ENCODE measurements around the gene MMS19.
A peak's percentile ranks its signal among the peaks of the same experiment; 100 is the strongest.
"Not testable (repeated sequence)": the region's sequence is repeated elsewhere in the genome, so short reads cannot be mapped to it uniquely, and the experiment has no call there.

MMS19 gene

DNA sequence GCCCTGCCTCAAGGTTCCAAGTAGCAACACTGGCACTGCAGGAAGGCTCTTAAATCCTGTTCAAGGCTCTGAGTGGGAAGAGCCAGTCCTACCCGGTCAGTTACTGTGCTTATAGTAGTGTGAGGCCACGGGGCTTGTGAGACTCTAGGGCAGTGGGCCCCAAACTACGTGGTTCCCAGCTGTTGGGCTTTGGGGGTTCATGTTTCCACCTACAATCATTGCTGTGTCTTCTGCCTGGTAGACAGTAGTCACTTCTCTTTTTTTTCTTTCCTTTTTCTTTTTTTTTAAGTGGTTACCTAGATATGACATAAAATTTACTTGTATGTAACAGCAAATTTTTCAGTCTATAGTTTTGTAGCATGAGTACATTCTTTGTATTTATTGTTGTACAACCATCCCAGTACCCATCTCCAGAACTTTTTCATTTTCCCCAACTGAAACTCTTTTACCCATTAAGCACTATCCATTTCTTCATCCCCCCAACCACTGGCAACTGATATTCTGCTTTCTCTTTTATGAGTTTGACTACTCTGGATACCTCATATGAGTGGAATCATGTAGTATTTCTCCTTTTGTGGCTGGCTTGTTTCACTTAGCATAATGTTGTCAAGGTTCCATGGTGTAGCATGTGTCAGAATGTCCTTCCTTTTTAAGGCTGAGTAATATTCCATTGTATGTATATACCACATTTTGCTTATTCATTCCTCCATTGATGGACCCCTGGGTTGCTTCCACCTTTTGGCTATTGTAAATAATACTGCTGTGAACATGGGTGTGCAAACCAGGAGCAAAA, 8.2 kb upstream of the MMS19 start:
- DNase-seq (ENCODE audit: low read depth in 2 of 2) = no peak

DNA sequence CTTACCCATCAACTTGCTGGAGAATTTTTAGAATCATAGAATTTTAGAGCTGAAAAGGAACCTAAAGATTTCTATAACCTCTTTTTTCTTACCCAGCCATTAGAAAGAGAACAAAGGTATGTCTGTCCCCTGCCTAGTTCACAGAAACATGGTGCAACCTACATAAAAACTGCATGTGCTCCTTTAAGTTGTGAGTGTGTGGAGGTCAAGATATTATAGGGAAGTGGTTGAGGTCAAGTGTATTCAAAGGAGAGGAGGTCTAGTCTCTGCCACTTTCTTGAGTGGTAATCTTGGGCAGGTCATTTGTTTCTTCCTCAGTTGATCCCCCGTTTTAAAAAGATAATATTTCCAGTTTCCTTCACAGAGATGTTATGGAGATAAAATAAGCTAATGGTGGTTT, 6.9 kb upstream of the MMS19 start:
- no peak for DNase-seq (ENCODE audit: low read depth in 2 of 2)

DNA sequence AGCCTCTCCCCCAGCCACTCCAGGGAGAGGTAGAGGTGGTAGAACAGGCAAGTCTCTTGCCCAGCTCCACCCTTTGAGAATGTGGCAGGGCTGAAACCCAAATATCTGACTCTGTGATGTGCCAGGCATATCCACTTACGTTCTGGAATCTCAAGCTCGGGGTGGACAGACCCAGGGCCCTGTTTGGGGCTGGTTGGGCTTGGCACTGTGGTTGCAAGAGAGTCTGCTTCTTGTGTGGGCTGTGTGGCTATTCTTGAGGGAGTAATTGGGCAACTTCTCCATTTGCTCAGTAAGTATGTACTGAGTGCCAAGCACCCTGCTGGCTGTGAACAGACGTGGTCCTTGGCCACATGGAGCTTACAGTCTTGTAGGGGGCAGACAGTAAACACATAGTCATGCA, 5.2 kb upstream of the MMS19 start:
- no peak for DNase-seq (ENCODE audit: low read depth in 2 of 2)

DNA sequence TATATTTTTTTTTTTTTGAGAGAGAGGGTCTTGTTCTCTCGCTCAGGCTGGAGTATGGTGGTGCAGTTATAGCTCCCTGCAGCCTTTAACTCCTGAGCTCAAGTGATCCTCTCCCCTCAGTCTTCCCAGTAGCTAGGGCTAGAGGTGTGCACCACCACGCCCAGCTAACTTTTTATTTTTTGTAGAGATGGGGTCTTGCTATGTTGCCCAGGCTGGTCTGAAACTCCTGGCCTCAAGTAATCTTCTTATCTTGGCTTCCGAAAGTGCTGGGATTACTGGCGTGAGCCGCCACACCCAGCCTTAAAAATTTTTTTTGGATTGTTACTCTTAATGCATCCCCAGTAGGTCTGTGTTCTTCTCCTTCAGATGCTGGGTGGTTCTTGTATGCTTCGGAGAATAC, 4.7 kb upstream of the MMS19 start:
- no peak for DNase-seq (ENCODE audit: low read depth in 2 of 2)

DNA sequence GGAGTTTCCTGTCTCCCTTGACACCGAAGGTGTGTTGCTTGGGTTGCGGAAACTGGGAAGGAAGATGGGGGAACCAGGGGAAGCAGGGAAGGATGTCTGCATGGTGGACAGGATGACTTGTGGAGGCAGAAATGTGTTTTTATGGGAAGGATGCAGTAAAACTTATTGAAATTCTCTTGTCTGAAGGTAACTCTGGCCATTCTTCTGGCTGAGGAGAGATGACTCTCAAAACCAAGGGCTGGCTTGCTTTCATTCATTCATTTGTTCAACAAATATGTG, 2.0 kb upstream of the MMS19 start:
- DNase-seq (ENCODE audit: low read depth in 2 of 2) = no peak

DNA sequence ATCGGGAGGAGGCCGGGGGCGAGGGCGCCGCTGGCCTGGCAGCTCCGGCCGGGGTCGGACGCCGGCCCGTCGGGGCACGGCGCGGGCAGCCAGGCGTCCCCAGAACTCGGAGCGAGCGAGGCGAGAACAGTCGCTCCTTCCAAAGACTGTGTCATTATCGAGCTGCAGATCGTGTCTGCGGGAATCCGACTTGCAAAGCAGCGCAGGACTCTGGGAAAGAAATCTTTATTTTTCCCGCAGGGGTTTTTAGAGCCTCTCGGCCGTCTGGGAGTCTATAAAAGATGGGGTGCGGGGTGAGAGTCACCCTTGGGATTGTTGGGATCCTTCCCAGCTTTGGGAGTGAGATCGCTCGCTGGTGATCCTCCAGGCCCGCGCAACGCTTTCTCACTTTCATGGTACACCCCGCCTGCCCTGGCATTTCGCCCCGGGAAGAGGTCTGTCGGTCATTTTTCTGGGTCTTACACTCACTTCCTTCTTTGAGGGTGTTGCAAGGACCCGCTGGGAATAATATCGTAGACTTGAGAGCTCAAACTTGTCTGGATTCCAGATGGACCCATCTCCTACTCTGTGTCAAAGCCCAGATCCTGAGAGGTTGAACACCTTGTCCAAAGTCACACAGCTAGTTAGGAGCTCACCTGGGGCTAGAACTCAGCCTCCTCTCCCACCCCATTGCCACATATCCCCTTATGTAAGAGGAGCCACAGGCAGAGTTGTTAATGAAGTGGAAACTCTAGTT, 1.5 kb upstream of the MMS19 start:
- DNase-seq (ENCODE audit: low read depth in 2 of 2) = peak in 1 of 2 donors; percentile 2

DNA sequence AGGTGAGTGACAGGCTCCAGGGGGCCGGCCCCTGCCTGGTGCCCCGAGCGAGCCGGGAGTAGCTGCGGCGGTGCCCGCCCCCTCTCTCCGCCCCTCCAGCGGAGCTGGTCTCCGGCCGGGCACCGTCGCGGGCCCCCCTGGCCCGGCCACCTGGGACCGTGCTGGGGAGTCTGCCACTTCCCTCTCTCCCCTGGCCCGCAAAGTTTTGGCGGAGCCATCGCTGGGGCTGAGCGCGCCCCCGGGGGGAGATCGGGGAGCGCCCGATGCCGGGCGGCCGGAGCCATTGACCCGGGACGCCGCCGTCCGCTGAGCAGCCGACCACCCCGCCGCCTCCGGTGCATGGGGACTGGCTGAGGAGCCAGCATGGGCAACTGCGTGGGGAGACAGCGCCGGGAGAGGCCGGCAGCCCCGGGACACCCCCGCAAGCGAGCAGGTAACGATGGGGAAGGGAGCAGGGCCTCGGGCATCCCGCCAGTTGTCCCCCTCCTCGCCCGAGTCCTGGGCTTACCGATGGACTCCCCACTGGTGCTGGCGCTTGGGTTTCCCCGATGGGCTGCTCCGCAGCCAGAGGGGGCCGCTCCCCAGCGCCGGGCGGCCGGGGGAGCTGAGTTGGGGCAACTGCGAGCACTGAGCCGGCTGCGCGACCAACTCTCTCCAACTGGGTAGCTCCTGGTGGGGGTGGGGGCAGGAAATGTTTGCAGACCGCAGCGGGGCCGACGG, 779 bp upstream of the MMS19 start, which contains the start of gene UBTD1:
Gene UBTD1 (plus strand): TSS at position 84 of the 720 bp plus-strand sequence. CDS start 280 bp downstream, at position 364.
- DNase-seq (ENCODE audit: low read depth in 2 of 2) = peak in 1 of 2 donors; percentile 6

DNA sequence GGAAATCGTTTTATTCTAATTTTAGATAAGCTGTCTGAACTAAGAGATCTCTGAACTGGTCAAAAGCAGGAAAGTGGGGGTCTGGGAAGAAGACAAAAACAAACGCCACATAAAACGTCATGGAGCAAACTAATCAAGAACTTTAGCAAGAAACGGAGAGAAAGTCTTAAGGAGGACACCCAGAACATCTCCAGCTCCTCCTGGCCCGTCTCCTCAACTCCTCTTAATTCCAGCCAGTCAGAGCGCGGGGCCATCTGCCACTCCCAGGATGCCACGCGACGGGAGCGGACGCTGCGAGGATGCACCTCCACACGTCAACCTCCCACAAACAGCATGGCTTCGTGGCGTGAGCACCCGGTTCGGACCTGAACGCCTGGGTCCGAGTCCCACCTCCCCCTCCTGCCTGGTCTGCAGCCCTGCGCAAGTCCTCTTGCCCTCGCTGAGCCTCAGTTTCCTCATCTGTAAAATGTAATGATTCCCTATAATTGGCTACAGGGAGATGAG, 598 bp downstream of the MMS19 start:
- peak; percentile 67 to 71 for DNase-seq (ENCODE audit: low read depth in 2 of 2)

DNA sequence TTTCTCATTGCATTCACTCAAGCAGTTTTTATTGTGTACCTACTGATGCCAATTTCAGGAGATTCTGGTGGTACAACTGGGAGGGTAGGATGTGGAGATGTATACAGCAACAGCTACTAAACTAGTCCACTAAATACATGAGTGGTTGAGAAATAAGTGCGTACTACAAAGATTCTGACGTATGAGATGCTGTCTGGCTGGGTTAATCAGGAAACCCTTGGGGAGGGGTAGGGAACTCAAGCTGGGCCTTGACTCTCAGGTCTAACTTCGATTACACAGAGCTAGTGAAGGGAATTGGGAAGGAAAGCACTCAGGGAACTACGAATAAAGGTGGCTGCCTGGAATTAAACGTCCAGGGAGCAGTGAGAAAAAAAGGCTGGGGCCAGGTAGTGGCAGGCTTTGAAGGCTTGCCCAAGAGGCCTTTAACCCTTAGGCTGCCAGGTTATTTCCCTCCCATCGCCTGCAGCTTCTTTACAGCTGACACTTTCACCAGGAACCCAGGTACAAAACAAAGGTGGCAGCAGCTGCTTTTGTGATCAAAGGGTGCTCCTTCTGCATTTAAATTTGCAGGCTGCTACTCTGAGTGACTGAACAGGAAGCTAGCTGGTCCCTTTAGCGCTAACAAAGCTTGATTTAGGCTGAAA, 3.2 kb downstream of the MMS19 start:
- no peak for DNase-seq (ENCODE audit: low read depth in 2 of 2)

DNA sequence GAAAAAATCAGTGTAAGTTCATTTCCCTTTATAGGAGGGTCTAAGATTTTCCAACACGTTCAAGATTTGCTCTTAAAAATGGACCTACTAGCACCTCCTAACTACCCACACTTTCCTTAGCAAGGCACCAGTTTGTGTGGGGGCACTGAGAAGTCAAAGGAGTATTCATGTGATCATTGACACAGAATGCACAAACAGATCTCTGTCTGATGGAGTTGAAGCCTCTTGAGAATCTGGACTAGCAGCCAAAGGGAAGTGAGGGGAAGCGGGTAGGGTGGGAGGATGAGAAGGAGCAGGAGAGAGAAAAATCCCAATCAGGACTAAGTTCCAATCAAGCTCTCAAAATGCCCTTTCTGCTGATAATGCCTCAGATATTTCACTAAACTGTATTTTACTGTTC, 4.1 kb downstream of the MMS19 start:
- DNase-seq (ENCODE audit: low read depth in 2 of 2) = no peak

DNA sequence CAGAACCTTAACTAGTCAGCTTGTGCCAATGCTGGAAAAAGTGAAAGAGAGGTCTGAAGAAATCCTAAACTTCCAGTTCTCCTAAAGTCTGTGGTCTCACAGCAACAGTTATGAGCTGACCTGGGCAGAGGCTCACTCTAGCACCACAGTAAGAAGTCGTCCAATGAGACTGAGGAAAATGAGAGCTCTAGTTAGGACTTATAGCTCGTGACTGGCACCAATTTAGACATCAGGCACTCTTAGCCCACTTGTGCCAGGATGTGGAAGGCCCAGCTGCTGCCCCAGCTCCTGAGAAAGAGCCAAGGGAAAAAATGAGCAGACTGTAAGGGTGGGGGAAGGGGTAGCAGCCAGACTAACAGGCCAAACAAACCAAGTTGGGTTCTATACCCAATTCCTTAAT, 7.6 kb downstream of the MMS19 start:
- DNase-seq (ENCODE audit: low read depth in 2 of 2) = no peak

DNA sequence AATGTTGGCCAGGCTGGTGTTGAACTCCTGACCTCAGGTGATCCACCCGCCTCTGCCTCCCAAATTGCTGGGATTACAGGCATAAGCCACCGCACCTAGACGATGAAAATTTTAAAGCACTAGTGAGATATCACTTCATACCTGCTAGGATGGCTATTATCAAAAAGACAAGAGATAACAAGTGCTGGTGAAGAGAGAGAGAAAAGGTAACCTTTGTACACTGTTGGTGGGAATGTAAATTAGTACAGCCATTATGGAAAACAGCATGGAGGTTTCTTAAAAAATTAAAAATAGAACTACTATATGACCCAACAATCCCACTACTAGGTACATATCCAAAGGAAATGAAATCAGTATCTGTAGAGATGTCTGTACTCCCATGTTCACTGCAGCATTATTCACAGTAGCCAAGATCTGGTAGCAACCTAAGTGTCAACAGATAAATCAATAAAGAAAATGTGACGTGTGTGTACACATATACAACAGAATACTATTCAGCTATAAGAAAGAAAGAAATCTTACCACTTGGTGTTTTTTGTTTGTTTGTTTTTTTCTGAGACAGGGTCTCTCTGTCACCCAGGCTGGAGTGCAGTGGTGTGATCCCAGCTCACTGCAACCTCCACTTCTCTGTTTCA, 12.5 kb downstream of the MMS19 start:
- no peak for DNase-seq (ENCODE audit: low read depth in 2 of 2)

DNA sequence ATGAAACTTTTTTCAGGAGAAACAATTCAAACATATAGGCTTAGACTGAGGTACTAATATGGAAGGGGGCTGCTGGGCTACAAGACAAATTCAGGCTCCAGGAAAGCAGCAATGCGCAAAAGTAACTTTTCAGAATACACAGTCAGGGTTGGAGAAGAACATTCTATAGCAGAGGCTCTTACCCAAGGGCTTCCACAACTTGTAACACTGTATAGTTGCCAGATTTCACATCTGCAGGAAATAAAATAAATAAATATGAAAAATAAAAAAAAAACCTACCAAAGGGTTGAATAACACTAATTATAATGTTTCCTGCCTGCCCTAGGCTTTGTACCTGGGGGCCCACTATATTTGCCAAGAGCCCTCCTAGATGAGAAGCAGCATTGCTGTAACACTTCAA, 14.3 kb downstream of the MMS19 start:
- DNase-seq (ENCODE audit: low read depth in 2 of 2) = no peak

DNA sequence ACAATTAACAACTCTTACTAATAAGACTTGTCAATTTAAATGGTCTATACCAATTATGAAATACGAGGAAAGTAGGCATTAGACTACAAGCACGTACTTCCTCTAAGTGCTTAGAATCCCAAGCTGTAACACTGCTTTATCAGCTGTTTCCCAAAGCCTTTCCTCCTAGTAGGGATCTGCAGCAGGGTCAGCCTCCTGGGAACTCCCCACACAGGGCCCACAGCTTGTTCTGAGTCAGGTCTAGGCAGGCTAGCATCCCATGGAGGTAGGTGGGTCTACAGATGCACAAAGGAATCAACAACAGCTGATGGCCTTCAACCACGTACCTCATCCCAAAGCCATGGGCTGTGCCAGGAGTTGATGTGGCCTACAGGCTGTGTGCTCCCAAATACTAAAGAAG, 14.7 kb downstream of the MMS19 start:
- no peak for DNase-seq (ENCODE audit: low read depth in 2 of 2)

DNA sequence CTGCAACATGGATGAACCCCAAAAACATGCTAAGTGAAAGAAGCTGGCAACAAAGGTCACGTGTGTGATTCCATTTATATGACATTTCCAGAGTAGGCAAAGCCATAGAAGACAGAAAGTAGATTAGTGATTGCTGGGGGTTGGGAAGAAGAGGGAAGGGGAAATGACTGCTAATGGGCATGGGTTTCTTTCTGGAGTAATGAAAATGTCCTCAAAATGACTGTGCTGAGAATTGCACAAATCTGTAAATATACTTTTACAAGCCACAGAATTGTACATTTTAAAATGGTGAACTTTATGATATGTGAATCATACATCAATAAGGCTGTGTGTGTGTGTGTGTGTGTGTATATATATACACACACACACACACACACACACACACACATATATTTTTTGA, 15.8 kb downstream of the MMS19 start:
- DNase-seq (ENCODE audit: low read depth in 2 of 2) = no peak

DNA sequence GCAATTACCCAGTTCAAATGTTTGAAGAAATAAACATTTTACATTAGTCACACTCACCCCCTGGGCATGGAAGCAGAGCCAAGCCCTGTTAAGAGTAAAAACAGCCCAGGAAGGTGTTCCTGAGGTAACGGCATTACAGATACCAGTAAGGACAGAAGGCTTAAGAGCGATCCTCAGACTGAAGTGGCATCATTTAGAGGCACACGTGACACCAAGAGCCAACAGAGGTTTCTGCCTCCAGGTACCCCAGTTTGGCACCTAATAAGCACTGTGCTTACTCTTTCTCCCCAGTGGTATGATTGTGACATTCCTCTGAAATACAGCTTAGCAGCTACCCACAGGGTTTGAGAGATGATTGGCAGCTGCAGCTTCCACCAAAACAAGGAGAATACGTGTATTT, 17.2 kb downstream of the MMS19 start:
- no peak for DNase-seq (ENCODE audit: low read depth in 2 of 2)

DNA sequence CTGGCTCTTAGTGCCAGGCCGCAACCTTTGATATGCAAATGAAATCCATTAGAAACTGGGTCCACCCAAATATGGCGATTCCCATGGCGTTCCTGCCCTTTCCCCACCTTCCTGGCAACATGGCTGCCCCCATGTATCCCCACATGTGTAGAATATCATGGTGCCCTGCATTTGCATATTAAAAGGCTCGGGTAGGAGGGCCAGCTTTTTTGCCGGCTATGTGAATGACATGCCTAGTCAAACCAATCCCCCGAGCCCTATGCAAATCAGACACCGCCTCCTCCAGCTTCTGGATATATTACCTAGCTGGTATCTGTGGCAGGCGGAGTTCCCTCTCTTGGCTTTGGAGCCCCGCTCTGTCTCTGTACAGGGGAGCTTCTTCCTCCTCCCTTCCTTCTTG, 18.3 kb downstream of the MMS19 start:
- no peak for DNase-seq (ENCODE audit: low read depth in 2 of 2)

DNA sequence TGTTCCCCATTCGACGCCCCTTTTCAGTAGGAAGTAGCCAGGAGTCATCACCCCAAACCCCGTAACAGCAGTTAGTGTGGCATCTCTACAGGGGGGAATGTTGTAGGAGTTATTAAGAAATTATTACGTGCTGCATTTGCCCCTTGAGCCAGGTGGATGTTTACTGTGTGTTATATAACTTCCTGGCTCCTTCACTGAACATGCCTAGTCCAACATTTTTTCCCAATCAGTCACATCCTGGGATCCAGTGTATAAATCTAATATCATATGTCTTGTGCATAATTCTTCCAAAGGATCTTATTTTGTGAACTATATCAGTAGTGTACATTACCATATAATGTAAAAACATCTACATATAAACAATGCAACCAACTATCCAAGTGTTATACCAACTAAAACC, 18.8 kb downstream of the MMS19 start:
- DNase-seq (ENCODE audit: low read depth in 2 of 2) = not testable (repeated sequence)

DNA sequence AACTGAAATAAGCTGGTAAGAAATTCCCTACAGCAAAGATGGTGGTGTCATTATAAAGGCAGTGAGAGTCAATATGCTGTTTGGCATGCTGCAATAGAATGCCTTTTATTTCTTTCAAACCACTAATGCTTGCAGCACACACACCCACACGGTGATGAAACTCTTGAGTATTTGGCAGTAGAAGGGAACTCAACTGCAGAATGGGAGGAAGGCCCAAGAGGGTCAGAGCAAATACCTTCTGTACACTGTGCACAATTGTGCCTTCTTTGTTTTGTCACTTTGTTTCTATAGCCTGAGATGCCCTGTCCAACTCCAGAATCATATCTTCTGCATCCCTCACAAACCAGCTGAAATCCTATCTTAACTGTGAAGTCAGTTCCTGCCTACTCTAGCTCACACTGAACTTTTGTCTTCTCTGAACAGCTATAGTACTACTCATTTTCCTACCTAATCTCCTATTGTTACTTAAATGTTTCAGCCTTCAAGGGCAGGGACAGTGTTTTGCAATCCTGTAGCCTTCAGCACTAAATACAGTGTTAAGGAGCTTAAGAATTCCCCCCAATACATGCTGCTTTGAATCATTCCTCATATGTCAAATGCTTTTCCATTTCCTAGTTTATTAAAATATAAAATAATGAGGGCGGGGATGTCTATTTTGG, 22.2 kb downstream of the MMS19 start:
- no peak for DNase-seq (ENCODE audit: low read depth in 2 of 2)

DNA sequence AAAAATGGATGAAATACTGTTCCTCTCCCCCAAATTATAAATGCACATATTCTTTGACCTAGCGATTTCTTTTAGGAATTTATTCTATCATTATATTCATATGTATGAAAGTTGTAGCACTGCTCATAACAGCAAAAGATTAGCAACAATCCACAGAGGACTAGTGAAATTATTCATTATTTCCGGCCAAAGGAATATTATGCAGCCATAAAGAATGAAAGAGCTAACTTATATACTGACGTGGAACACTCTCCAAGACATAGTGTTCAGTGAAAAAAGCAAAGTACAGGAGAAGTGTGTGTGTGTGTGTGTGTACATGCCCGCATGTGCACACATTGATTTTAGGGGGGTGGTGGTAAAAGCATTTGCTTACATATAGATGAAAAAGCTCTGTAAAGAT, 23.3 kb downstream of the MMS19 start:
- DNase-seq (ENCODE audit: low read depth in 2 of 2) = no peak

DNA sequence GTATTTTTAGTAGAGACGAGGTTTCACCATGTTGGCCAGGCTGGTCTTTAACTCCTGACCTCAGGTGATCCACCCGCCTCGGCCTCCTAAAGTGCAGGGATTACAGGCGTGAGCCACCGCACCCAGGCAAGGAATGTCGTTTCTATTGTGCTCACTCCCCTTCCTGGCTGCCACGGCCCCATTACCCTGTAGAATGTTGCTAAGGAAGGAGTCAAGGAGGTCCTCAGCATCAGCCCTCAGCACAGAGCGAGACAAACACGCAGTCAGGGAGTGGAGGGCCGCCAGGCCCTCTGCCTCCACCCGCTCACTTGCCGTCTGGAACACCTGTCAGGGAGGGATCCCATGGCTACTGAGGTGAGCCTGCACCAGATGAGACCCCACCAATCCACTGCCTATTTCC, 29.4 kb downstream of the MMS19 start:
- not testable (repeated sequence) for DNase-seq (ENCODE audit: low read depth in 2 of 2)
